Rectal smooth muscle tissue (tissue), 1 donor: ENCODE results near the gene GTF2H1.
"Not testable (repeated sequence)": the region's sequence is repeated elsewhere in the genome, so short reads cannot be mapped to it uniquely, and the experiment has no call there.

ENCODE experiments used
- H3K27ac ChIP-seq: one replicate; pipeline ENCODE4 v1.7.0; 2013; ENCODE audit warnings: low read depth, low read length, inconsistent platforms
- H3K27me3 ChIP-seq: one replicate; pipeline ENCODE4 v1.7.0; 2013; ENCODE audit warnings: low read length; ENCODE audit not compliant: control insufficient read depth, insufficient read depth
- H3K36me3 ChIP-seq: one replicate; pipeline ENCODE4 v1.7.0; 2013; ENCODE audit warnings: low read length; ENCODE audit not compliant: control insufficient read depth, insufficient read depth
- H3K4me1 ChIP-seq: one replicate; pipeline ENCODE4 v1.7.0; 2013; ENCODE audit warnings: low read length; ENCODE audit not compliant: control insufficient read depth, insufficient read depth
- H3K4me3 ChIP-seq: one replicate; pipeline ENCODE4 v1.7.0; 2013; ENCODE audit warnings: low read length
- H3K9ac ChIP-seq: one replicate; pipeline ENCODE4 v1.7.0; 2013; ENCODE audit warnings: low read length

The GTF2H1 gene

GRCh38 chr11:18322818-18323570 lies 627 bp downstream of the GTF2H1 start:
- Histone ChIP-seq H3K36me3 (no peaks in the 10 kb centered on the region), H3K4me3 (peak overlapping the region; percentile 77), H3K4me1 (peaks cover 17% of the 10 kb centered on the region), H3K9ac (peak overlapping the region; percentile 3), H3K27ac (peak overlapping the region; percentile 97), H3K27me3 (no peaks in the 10 kb centered on the region)

GRCh38 chr11:18323881-18324280 lies 1.5 kb downstream of the GTF2H1 start:
- peaks cover 17% of the 10 kb centered on the region for H3K4me1 ChIP-seq
- not testable (repeated sequence) for H3K27ac ChIP-seq, H3K9ac ChIP-seq, H3K36me3 ChIP-seq, H3K27me3 ChIP-seq, H3K4me3 ChIP-seq

- Histone ChIP-seq H3K9ac (no peak overlapping the region), H3K36me3 (no peaks in the 10 kb centered on the region), H3K4me1 (peaks cover 17% of the 10 kb centered on the region), H3K4me3 (peak overlapping the region; percentile 15), H3K27ac (no peak overlapping the region), H3K27me3 (no peaks in the 10 kb centered on the region)
Observed at GRCh38 chr11:18324381-18324780, 2.0 kb downstream of the GTF2H1 start.

GRCh38 chr11:18329196-18329870 lies 7.0 kb downstream of the GTF2H1 start:
- Histone ChIP-seq H3K9ac (no peak overlapping the region), H3K4me3 (no peak overlapping the region), H3K27me3 (no peaks in the 10 kb centered on the region), H3K36me3 (peaks cover 6% of the 10 kb centered on the region), H3K4me1 (peaks cover 6% of the 10 kb centered on the region), H3K27ac (no peak overlapping the region)

- no peak overlapping the region for H3K27ac ChIP-seq
- no peaks in the 10 kb centered on the region for H3K27me3 ChIP-seq
- no peak overlapping the region for H3K9ac ChIP-seq
- H3K4me1 ChIP-seq: no peaks in the 10 kb centered on the region
- no peak overlapping the region for H3K4me3 ChIP-seq
- peaks cover 11% of the 10 kb centered on the region for H3K36me3 ChIP-seq
Observed at GRCh38 chr11:18330921-18331320, 8.6 kb downstream of the GTF2H1 start.

GRCh38 chr11:18332302-18332701 lies 9.9 kb downstream of the GTF2H1 start:
- Histone ChIP-seq H3K27me3 (no peaks in the 10 kb centered on the region), H3K4me1 (no peaks in the 10 kb centered on the region), H3K9ac (no peak overlapping the region), H3K4me3 (no peak overlapping the region), H3K27ac (no peak overlapping the region), H3K36me3 (peaks cover 11% of the 10 kb centered on the region)

GRCh38 chr11:18332891-18333290 lies 10.5 kb downstream of the GTF2H1 start:
- Histone ChIP-seq H3K27me3 (no peaks in the 10 kb centered on the region), H3K36me3 (peaks cover 11% of the 10 kb centered on the region), H3K9ac (no peak overlapping the region), H3K27ac (no peak overlapping the region), H3K4me3 (no peak overlapping the region), H3K4me1 (no peaks in the 10 kb centered on the region)

GRCh38 chr11:18347471-18348125 lies 25.2 kb downstream of the GTF2H1 start:
- H3K27ac ChIP-seq: no peak overlapping the region
- no peak overlapping the region for H3K9ac ChIP-seq
- H3K4me1 ChIP-seq: no peaks in the 10 kb centered on the region
- H3K36me3 ChIP-seq: peaks cover 11% of the 10 kb centered on the region
- H3K4me3 ChIP-seq: no peak overlapping the region
- H3K27me3 ChIP-seq: no peaks in the 10 kb centered on the region

- Histone ChIP-seq H3K4me1 (no peaks in the 10 kb centered on the region), H3K27me3 (no peaks in the 10 kb centered on the region), H3K4me3 (no peak overlapping the region), H3K27ac (no peak overlapping the region), H3K9ac (no peak overlapping the region), H3K36me3 (peaks cover 11% of the 10 kb centered on the region)
Observed at GRCh38 chr11:18352581-18352980, 30.2 kb downstream of the GTF2H1 start.

GRCh38 chr11:18358646-18359045 lies 36.3 kb downstream of the GTF2H1 start:
- Histone ChIP-seq H3K27me3 (no peaks in the 10 kb centered on the region), H3K4me1 (no peaks in the 10 kb centered on the region), H3K36me3 (peaks cover 17% of the 10 kb centered on the region), H3K9ac (no peak overlapping the region), H3K27ac (no peak overlapping the region), H3K4me3 (no peak overlapping the region)

- no peak overlapping the region for H3K4me3 ChIP-seq
- H3K4me1 ChIP-seq: no peaks in the 10 kb centered on the region
- H3K27me3 ChIP-seq: no peaks in the 10 kb centered on the region
- no peak overlapping the region for H3K27ac ChIP-seq
- peaks cover 20% of the 10 kb centered on the region for H3K36me3 ChIP-seq
- no peak overlapping the region for H3K9ac ChIP-seq
Observed at GRCh38 chr11:18361154-18361553, 38.8 kb downstream of the GTF2H1 start.

GRCh38 chr11:18364495-18365073 lies 42.2 kb downstream of the GTF2H1 start:
- Histone ChIP-seq H3K9ac (no peak overlapping the region), H3K4me3 (no peak overlapping the region), H3K27ac (no peak overlapping the region), H3K27me3 (no peaks in the 10 kb centered on the region), H3K36me3 (peaks cover 18% of the 10 kb centered on the region), H3K4me1 (no peaks in the 10 kb centered on the region)
